ENCODE data around the gene CSF1. TPM values are rescaled to one million over a fixed set of nuclear protein-coding genes. Genes with fewer than 3 reads are reported as not detected.

Gene CSF1
- polyA plus RNA-seq, 1 of the 3 experiments (the other 2 are of a cell fraction), result 31.9 TPM

DNA sequence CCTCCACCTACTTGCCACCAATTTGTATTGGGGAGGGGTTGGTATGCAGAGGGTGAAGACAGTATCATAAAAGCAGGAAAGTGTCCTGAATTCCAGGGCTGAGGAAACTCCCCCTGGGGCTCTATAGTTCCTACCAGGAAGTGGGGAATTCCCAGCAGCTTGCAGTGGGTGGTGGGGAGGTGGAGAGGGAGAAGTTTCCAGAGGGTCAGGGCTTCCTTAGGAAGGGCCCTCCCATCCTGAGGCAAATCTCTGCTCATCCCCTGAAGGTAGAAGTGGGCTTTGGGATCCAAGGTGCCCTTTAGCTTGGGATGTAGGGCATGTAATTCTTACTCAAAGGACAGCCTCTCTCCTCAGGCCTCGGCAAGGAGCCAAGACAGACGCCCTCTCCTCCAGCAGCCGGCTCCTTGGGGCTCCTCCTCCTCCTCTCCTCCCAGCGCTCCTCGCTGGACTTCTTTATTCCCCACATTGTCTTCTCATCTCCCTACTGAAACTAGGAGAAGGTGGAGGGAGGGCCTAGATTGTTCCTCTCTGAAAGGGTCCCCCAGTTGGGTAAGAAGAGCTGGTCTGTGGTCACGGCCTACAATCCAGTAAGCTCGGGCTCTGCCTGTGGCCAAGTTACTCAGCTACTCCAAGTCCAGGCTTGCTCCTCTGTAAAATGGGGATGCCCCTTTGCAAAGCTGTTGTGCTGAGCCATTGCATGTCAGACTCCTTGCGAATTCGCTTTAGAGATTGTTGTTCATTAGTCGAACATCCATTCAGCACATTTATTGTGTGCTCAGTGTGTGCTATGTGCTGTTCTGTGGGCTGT is 17.9 kb upstream of the CSF1 start:
- H3K4me1 ChIP-seq (ENCODE audit: control insufficient read depth in 1 of 2, insufficient read depth in 2 of 2, low read depth in 1 of 2, low read length in 1 of 2), result peaks cover 0 to 4% of the 10 kb centered on the region in 2 experiments; a peak in 2 of 4 replicates
- TF ChIP-seq RCOR1 (IDR thresholded peaks at IDR 0.05; ENCODE audit: low read length) (no peak), NRF1 (IDR thresholded peaks at IDR 0.05; ENCODE audit: low read depth, low read length) (no peak), RFX5 (IDR thresholded peaks at IDR 0.05; ENCODE audit: low read length) (no peak), EP300 (IDR thresholded peaks at IDR 0.05; ENCODE audit: borderline replicate concordance in 1 of 2, low read depth in 1 of 2, low read length in 1 of 2) (no peak), TAF1 (IDR thresholded peaks at IDR 0.05; ENCODE audit: borderline replicate concordance, low read depth, low read length) (no peak), GATA2 (CRISPR knock-in tag; IDR thresholded peaks at IDR 0.05) (no peak), MEF2A (IDR thresholded peaks at IDR 0.05; ENCODE audit: borderline replicate concordance, low read depth) (no peak), TEAD4 (IDR thresholded peaks at IDR 0.05; ENCODE audit: borderline replicate concordance, insufficient read depth) (no peak), USF1 (IDR thresholded peaks at IDR 0.05; ENCODE audit: borderline replicate concordance, low read depth) (no peak), SMC3 (IDR thresholded peaks at IDR 0.05; ENCODE audit: low read depth, low read length) (no peak)
- TF ChIP-seq, protein P1, sequence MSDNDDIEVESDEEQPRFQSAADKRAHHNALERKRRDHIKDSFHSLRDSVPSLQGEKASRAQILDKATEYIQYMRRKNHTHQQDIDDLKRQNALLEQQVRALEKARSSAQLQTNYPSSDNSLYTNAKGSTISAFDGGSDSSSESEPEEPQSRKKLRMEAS (IDR thresholded peaks at IDR 0.05; ENCODE audit: low read depth), result no peak
- TF ChIP-seq, protein P2, sequence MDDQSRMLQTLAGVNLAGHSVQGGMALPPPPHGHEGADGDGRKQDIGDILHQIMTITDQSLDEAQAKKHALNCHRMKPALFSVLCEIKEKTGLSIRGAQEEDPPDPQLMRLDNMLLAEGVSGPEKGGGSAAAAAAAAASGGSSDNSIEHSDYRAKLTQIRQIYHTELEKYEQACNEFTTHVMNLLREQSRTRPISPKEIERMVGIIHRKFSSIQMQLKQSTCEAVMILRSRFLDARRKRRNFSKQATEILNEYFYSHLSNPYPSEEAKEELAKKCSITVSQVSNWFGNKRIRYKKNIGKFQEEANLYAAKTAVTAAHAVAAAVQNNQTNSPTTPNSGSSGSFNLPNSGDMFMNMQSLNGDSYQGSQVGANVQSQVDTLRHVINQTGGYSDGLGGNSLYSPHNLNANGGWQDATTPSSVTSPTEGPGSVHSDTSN (IDR thresholded peaks at IDR 0.05), result no peak
- TF ChIP-seq, protein P3, sequence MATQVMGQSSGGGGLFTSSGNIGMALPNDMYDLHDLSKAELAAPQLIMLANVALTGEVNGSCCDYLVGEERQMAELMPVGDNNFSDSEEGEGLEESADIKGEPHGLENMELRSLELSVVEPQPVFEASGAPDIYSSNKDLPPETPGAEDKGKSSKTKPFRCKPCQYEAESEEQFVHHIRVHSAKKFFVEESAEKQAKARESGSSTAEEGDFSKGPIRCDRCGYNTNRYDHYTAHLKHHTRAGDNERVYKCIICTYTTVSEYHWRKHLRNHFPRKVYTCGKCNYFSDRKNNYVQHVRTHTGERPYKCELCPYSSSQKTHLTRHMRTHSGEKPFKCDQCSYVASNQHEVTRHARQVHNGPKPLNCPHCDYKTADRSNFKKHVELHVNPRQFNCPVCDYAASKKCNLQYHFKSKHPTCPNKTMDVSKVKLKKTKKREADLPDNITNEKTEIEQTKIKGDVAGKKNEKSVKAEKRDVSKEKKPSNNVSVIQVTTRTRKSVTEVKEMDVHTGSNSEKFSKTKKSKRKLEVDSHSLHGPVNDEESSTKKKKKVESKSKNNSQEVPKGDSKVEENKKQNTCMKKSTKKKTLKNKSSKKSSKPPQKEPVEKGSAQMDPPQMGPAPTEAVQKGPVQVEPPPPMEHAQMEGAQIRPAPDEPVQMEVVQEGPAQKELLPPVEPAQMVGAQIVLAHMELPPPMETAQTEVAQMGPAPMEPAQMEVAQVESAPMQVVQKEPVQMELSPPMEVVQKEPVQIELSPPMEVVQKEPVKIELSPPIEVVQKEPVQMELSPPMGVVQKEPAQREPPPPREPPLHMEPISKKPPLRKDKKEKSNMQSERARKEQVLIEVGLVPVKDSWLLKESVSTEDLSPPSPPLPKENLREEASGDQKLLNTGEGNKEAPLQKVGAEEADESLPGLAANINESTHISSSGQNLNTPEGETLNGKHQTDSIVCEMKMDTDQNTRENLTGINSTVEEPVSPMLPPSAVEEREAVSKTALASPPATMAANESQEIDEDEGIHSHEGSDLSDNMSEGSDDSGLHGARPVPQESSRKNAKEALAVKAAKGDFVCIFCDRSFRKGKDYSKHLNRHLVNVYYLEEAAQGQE (IDR thresholded peaks at IDR 0.05; ENCODE audit: low read depth, low read length), result no peak
- H3K27me3 ChIP-seq (ENCODE audit: insufficient read depth), result no peaks in the 10 kb centered on the region
- no peak overlapping the region for H3K27ac ChIP-seq (ENCODE audit: low read depth in 2 of 2, low read length in 1 of 2)
- no peak overlapping the region for H3K9ac ChIP-seq
- H3K79me2 ChIP-seq (ENCODE audit: insufficient read depth), result no peaks in the 10 kb centered on the region
- H3F3A ChIP-seq (replicated peaks; ENCODE audit: insufficient read depth), result no peaks in the 10 kb centered on the region
- H3K4me3 ChIP-seq (ENCODE audit: low read depth in 2 of 2, low read length in 1 of 2), result no peak overlapping the region
- POLR2A ChIA-PET, result no interaction called here
- H3K9me2 ChIP-seq, result no peaks in the 10 kb centered on the region
- no peaks in the 10 kb centered on the region for H3K36me3 ChIP-seq (replicated peaks in 1 of 2; ENCODE audit: control insufficient read depth in 1 of 2, insufficient read depth in 2 of 2, low read length in 1 of 2)
- WGBS (ENCODE audit: low lambda C conversion rate), result 89% methylated on average over 10 of the region's 10 CpGs
- CTCF ChIA-PET, result no interaction called here
- DNase-seq, result no peak
- H3K9me3 ChIP-seq, result no peaks in the 10 kb centered on the region
- H3K4me2 ChIP-seq, result no peak overlapping the region
- H4K20me1 ChIP-seq (ENCODE audit: insufficient read depth), result no peaks in the 10 kb centered on the region
- H2AFZ ChIP-seq (ENCODE audit: low read depth), result peak overlapping the region; percentile 35; the same call in 1 of the 2 replicates

All from SK-N-SH (cell line).